Ammon's horn (tissue), 1 donor: ENCODE results near the gene RPL28.
A peak's percentile ranks its signal among the peaks of the same experiment; 100 is the strongest.

ENCODE experiments used
- DNase-seq: peaks from one replicate; pipeline ENCODE4 v3.0.0-alpha.2; 2016; ENCODE audit warnings: low spot score

RPL28 gene

GRCh38 chr19:55385724-55386492 is at the start of gene RPL28:
RPL28 (plus strand) TSS chr19:55385932; CDS start chr19:55386358, 426 bp downstream.
- peak; percentile 99 for DNase-seq

- no peak for DNase-seq
Observed at GRCh38 chr19:55336101-55336500, 49.6 kb upstream of the RPL28 start.

- DNase-seq, result peak; percentile 100
Observed at GRCh38 chr19:55339105-55339888, 46.4 kb upstream of the RPL28 start, which contains the start of gene KMT5C. KMT5C (plus strand) TSS chr19:55339876; CDS start chr19:55341937, 2,061 bp downstream.

GRCh38 chr19:55339889-55340783 is 45.6 kb upstream of the RPL28 start:
- DNase-seq, result no peak

GRCh38 chr19:55340784-55341147 is 45.0 kb upstream of the RPL28 start:
- no peak for DNase-seq

- peak; percentile 63 for DNase-seq
Observed at GRCh38 chr19:55341171-55341588, 44.6 kb upstream of the RPL28 start.

GRCh38 chr19:55341595-55342531 is 43.9 kb upstream of the RPL28 start:
- no peak for DNase-seq

- peak; percentile 79 for DNase-seq
Observed at GRCh38 chr19:55344444-55344843, 41.3 kb upstream of the RPL28 start.

- no peak for DNase-seq
Observed at GRCh38 chr19:55345101-55345817, 40.5 kb upstream of the RPL28 start.

- no peak for DNase-seq
Observed at GRCh38 chr19:55345818-55346724, 39.7 kb upstream of the RPL28 start.

- no peak for DNase-seq
Observed at GRCh38 chr19:55346725-55347441, 38.8 kb upstream of the RPL28 start.

GRCh38 chr19:55347442-55348009 is 38.2 kb upstream of the RPL28 start:
- DNase-seq, result no peak

- no peak for DNase-seq
Observed at GRCh38 chr19:55348317-55349034, 37.3 kb upstream of the RPL28 start.

- DNase-seq, result no peak
Observed at GRCh38 chr19:55350620-55351315, 35.0 kb upstream of the RPL28 start.

- no peak for DNase-seq
Observed at GRCh38 chr19:55352040-55352439, 33.7 kb upstream of the RPL28 start.

- no peak for DNase-seq
Observed at GRCh38 chr19:55352549-55353145, 33.1 kb upstream of the RPL28 start.
